Nucleus accumbens (tissue), 56 donors: ENCODE results near the gene CENPB.

Source experiments
- DNase-seq, 56 donors: peaks; one replicate each; lab custom pipeline; 2025; lab: John Stamatoyannopoulos, UW

Gene CENPB

DNA sequence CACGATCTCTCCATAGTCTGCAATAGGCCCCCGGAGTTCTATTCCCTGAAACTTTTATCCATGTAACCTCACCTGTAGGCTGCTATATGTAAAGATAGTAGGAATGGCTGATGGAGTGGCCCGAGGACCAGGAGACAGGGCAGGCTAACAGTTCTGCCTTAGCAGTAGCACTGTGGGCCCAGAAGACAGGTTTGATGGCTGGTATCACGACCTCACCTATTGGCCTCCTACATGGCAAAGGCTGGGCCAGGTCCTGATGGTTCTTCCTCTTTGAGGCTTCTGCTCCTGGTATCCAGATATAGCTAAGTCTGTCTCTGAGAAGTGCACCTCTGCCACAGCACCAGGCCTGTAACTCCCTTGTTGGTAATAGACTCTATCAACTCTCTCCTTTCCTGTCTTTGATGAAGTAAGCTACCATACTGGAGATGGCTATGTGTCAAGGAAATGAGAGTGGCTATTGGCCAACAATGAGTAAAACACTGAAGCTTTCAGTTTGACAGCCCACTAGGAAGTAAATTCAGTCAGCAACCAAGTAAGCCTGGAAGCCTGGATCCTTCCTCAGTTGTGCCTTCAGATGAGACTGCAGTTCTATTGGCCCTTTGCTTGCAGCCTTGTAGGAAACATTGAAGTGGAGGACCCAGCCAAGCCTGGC lies 11.0 kb downstream of the CENPB start:
- DNase-seq, result no peak

DNA sequence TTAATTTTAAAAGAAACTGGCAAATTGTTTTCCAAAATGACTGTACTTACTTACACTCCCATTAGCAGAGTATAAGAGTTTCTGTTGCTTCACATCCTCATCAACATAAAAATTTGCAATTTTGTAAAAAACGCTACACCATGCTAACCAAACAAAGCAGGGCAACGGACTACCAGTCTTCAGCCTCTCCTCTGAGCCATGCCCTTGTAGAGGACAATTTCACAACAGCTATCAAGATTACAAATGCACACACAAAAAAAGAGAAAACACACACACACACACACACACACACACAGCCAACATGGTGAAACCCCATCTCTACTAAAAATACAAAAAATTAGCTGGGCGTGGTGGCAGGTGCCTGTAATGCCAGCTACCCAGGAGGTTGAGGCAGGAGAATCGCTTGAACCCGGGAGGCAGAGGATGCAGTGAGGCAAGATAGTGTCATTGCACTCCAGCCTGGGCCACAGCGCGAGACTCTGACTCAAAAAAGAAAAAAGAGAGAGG lies 14.9 kb downstream of the CENPB start:
- DNase-seq, result no peak

DNA sequence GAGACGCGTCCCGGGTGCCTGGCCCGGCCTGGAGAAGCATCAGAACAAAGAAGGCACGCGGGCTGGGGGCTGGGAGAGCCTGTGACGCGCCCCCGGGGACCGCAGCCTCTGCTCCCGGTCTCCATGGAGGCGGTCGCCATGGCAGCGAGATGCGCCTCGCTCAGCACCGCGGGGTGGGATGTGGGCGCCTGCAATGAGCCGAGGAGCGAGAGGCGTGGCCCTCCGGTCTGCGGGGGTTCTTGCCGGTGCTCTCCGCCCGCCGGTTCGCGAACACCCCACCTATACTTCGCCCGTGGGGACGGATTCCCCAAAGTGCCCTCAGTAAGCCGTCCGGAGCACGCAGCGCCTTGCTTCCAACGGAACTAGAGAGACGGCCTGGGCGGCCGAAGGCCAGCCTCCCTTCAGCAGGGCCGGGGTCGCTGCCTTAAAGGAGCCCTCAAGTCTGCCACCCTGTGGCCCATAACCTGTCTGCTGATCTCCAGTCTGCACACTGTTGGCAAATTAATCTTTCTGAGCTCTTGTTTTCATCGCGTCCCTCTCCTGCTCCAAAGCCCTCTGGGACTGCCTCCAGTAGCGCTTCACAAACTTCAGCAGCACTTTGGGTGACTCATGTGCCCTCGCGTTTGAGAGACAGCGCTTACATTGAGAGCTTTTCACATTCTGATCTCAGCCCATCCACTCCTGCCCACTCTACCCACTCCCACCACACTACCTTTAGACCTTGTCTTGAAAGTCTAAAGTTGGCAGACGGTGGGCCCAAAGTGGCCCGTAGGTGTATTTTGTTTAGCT lies 18.0 kb downstream of the CENPB start:
- peak in 55 of 56 donors; percentile 42 to 94 (median 80) for DNase-seq

DNA sequence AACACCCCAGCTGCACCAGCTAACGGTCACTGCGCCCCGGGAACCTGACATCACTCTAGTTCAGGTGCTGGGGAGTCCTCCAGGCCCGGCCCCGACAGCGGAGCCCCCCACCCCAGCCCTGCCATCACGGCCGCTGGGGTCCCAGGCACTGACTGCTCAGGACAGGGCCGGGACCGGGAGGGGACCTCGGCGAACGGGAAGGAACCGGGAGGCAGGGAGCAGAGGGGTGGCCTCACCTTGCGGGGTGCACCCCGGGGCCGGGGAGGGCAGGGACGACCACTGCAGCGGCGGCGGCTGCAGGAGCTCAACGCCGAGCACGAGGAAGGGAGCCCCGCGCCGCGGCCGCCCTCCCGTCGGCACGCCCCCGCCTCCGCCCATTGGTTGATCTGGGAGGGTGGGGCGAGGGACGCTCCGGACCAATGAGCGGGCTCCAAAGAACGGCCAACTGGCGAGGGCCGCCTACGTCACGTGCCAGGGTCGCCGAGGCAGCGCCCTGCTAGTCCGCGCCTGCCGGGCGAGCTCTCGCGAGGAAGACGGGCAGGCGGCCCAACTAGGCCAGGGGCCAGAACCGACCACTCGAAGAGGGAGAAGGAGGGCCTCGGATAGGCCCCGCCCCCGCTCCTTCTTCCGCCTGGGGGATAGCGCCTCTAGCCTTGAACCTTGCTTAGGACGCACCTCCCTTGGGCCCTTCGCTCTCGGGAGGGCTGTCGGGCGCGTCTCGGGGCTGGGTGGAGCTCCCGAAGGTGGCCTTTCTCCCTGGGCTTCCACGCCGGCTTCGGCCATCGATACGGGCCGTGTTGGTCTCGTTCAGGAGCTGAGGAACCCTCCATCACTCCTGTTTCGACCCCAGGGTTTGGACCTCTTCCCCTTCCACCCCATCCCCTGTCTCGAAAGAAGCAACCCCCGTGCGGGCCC lies 18.9 kb downstream of the CENPB start, which contains the start of gene ADISSP:
TSS of gene ADISSP (minus strand) at position 327 of the 915 bp plus-strand sequence. CDS start 7,653 bp downstream, outside the sequence.
- DNase-seq, result peak; percentile 88 to 100 (median 97)

DNA sequence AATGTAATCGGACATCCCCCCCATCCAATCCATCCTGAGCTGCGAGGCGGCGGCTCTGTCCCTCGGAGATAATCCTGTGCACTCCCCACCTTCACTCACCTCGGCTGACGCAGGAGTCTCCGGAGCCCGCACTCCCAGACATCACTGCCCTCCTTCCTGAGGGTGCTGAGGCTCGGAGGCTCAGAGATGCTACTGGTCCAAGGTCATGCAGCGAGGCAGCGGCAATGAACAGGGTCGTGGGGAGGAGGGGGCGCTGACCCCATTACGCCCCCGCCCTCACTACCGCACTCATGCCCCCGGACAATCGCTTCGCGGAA lies 19.5 kb downstream of the CENPB start:
- peak in 1 of 56 donors; percentile 50 for DNase-seq

DNA sequence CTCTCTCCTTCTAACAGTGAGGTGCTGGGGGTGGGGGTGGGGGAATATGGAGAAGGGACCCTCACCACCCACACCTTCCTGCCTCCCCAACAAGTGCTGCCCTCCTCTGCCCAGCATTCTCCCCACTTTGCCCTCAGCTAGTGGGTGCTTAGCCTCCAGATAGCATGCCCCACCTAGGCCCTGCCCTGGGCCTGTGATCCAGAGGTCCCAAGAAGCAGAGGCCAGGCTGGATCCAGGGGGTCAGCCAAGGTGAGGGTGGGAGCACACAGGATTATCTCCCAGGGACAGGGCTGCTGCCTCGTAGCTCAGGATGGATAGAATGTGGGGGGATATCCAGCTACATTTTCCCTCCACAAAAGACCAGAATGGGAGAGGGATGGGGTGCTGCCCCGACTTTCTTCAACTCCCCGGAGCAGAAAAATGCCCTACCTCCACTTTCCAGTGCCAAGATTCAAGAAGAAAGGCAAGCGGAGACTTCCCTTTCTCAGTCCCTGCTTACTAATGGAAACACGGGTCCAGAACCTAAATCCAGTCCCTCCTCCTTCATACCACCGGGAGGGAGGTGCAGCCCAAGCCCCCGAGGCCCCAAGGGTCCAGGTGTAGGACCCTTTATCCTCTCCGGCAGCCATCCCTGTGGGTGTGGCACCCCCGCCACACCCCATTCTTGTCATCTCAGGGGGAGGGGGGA lies 20.0 kb downstream of the CENPB start:
- DNase-seq, result no peak

DNA sequence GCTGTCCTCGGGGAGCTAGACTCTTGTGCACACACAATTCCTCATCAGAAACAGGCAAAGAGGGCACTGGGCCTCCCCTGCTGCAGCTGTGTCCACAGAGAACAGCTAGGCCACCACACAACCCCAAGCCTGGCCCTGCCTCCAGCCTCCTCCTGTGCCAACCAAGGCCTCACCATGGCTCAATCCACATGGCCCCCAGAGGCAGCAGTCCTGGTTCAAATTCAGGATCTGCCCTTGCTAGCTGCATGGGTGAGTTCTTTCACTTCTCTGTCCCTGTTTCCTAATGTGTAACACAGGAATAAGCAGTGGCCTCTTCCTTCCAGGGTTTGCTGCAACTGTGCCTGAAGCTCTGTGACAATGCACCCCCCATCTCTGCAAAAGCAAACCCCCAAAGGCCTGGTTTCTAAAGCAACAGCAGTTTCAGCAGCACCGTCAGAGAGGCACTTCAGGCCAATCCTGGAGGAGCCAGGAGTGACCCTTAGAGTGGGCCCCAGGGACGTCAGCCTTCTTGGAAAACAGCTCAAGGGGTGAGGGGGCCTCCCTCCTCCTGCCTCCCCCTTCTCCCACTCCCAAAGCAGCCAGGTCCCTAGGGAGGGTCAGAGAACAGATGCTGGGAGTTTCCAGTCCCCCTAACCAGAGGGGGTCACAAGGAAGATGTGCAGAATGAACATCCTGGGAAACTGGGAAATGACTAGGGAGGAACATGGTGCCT lies 21.2 kb downstream of the CENPB start:
- no peak for DNase-seq

DNA sequence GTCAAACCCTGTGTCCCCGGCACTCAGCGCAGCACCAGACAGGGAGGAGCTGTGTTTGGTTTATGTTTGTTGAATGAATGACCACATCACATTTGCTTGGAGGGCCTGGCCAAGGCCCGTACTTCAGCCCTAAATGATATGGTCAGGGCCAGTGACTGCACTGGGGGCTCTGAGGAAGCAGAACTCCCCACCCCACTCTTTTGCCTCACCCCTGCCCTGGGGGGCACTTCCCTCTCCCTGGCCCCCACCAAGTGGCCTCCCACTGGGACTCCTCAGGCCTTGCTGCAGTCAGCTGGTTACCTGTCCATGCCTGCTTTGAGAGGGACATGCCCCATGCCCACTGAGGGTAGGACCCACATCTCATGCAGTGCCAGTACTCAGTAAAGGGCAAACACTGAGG lies 21.9 kb downstream of the CENPB start:
- DNase-seq, result no peak

DNA sequence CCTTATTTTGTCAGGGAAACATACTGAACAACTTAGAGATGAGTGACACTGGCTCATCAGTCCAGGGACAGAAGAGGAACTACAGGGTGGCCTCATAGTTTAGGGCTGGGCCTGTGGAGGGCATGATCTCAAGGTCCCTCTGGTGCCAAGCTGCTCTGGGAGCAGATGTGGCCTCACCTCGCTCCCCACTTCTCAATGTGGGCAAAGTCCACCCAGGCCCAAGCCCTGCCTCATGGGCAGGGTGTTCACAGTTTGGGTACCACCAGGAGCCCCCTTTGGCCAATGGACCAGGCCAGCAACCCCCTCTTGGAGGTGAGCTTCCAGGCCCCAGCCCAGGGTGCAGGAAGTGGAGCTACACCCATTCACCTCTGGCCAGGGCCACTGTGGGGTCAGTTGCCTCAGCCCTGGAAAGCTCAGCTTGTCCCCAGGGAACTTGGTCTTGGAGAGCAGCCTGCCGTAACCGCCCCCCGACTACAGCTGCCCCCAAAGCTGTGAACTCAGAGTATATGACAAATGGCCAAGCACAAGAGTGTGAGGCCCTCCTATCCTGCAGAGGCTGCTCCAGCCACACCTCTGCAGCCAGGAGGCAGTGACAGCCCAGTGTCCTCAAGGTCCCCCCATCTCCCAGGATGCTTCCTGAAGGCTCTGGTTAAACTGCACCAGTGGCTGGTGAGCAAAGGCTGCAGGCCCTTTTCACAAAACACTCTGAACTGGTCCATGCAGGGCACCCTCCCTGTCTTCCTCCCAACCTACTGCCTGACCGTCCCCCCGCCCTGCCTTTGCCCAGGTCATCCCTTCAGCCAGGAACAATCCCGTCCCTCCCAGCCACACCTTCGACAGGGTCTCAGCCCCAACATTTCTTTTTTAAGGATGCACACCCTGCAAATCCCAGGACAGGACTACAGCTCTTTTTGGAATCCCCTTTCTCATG lies 22.6 kb downstream of the CENPB start:
- DNase-seq, result no peak

DNA sequence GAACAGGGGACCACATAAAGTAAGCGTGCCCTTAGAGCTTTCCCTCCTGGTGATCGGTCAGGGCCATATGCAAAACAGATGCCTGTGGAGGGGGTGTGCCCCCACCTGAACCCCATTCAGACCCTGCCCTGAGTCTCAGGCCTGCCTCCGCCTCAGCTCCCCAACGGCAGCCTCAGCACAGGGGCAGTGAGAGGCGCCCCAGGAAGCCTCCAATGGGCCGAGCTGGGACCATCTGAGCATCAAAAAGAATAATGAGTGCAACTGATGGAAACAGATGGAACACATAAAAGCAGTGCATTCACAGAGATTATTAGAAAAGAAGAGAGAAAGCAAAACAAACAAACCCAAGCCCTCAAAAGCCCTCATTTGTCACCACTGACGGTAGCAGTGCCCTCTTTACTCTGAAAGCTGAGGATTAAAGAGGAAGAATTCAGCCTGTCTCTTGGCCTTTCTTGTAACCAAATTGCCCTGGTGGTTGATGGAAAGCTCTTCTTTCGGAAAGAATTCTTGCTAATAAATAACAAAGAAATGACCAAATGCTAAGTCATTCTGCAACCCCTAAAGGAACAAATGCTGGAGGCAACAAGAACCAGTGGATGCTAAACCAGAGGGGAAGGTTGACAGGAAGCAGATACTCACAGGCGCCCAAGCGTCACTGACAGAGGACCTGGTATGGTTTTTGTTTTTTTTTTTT lies 25.7 kb downstream of the CENPB start:
- no peak for DNase-seq

DNA sequence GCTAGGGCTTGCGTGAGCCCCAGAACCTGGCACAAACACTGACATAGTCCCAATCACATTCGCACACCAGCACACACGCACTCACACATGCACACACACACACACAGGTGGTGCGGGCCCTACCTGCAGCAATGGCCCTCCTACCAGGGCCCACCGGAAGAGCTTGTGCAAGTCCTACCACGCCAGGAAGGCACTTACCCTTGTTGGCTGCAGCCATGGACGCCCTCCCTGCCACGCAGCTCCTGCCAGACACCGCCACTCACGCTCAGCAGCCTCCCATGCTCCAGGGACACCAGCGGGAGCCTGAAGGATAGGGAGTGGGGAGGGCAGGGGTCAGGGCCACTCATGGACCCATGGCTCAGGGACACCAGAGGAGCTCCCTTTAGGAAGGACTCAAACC lies 26.7 kb downstream of the CENPB start:
- DNase-seq, result no peak

DNA sequence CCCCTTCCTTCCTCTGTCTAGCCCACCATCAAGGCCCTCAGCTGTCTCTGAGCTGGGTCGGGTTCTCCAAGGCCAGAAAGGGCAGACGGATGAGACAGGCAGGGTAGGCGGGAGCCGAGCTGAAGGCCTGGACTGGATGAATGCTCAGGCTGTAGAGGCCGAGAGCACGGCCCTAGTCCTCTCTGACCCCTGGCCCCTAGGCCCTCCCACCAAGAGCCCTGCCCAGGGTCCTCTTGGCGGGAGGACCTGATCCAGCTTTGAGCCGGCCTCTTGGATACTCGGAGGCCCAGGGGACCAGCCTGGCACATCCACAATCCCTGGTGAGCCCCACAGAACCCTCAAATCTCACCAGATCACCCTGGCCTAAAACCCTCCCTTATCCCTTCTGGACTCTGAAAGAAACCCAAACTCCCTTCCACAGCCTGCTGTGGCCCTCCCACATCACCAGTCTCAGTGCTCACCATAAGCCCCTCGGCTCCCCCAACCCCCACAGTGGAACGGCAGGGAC lies 27.2 kb downstream of the CENPB start:
- DNase-seq, result no peak

DNA sequence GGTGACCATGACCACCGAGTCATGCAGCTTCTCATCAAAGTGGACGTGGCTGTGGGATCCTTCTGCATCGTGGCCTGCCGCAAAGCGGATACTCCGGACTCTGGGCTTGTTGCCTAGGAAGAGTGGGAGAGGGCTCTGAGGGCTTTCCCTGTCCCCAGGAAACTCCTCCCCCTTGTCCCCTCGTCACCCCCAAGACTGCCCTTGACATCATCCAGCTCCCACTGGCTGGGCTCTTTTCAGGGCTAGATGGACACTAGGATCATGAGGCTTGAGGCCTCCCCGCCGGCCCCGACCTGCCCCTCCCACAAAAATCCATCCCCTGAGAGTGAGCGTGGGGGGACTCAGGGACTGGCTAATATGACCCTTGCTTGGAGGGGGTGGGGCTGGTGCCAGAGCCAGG lies 28.0 kb downstream of the CENPB start:
- DNase-seq, result no peak

DNA sequence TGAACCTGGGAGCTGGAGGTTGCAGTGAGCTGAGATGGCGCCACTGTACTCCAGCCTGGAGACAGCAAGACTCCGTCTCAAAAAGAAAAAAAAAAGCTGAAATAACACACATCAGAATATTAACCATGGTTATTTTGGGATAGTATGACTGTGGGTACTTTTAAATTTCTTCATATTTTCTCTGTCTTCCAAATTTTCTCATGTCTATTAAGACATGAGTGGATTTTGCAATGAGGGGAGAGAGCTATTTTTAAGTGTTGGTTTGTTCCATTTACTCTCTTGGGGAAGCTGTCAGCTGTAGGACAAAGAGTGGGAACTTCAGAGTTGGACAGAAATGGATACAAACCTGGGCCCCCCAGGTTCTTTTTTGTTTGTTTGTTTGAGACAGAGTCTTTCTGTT lies 29.3 kb downstream of the CENPB start:
- no peak for DNase-seq

DNA sequence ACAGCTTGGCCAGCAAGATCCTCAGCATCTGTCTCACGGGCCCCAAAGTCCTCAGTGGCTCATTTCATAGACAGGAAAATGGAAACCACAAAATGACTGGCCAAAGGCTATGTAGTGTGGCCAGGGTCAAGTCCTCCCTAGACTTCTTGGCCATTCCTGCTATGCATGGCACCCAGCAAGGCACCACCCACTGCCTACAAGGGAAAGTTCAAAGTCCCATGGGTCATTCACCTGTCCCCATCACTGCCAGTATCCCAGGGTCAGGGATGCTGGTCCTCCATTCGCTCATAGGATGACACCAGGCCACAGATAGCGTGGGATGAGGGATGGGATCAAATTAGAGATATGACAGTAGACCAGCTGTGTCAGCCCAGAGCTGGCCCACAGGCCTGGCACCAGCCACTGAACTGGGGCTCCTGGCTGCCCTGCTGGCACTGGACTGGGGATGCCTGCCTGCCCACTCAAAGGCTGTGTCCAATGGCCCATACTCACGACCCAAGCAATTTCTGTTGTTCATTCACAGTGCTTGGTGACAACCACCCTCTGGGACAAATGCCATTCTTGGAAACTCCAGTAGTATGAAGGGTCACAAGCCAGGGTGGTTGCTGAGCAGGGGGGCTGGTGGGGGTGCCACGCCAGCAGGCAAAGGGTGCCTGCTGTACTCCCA lies 30.6 kb downstream of the CENPB start:
- DNase-seq, result peak in 5 of 56 donors; percentile 10 to 36 (median 25)

DNA sequence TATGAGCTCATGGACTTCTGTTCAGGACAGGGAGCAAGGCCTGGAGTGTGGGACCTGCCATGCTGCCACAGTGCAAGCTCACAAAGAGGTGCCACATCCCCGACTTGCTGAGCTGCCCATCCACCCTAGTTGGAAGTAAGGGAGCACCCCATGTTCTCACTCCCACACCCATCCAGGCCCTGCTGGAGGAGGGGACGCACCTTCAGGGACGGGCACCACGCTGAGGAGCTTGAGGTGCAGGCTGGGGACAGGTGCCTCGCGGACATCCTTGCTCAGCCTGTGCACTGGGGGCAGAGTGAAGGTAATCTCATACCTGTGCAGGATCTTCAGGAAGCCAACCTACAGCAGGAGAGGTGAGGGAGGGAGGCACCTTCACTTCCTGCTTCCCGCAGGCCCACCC lies 31.3 kb downstream of the CENPB start:
- DNase-seq, result no peak

DNA sequence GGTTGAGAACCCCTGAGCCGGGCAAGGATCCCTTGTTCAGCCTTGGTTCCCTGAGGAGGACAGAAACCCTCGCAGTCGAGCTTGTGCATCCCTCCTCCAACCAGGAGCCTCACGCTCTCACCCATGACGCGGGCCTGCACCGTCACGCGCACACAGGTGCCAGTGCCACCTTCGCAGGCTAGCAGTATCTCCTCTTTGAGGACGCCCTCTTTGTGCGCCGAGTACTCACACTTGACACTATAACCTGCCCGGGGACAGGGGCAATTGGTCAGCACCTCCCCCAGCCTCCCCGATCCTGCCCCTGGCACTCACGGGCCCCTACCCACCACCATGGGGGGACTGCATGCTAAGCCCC lies 32.3 kb downstream of the CENPB start:
- peak in 2 of 56 donors; percentile 15 to 36 for DNase-seq
